GM12801 (cell line): ENCODE measurements around the gene CAMTA1.

Source experiments
- TF ChIP-seq, protein P1 (sequence below): IDR thresholded peaks from one replicate; pipeline ENCODE4 v1.5.1; 2011; ENCODE audit warnings: control low read depth; ENCODE audit not compliant: insufficient read length; ENCODE audit errors: extremely low read depth

CAMTA1 gene

DNA sequence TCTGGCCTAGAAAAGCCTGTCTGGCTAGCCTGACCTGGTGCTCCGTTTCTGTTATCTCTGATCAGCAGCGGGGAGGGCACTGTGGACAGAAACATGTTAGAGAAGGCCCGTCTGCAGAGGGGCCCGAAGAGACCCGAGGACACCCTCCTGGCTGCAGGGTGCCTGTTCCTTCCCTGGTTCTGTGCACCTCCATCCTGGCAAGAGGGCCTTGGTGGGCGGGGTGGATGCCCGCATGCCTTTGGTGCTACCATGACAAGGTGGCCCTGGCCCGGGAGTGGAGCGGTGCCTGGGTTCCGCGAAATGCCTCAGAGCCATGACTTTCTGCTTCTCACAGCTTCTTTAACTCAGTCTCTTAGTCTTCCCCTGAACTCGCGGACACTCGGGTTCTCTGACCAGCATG, 233.6 kb downstream of the CAMTA1 start:
- TF ChIP-seq, protein P1, sequence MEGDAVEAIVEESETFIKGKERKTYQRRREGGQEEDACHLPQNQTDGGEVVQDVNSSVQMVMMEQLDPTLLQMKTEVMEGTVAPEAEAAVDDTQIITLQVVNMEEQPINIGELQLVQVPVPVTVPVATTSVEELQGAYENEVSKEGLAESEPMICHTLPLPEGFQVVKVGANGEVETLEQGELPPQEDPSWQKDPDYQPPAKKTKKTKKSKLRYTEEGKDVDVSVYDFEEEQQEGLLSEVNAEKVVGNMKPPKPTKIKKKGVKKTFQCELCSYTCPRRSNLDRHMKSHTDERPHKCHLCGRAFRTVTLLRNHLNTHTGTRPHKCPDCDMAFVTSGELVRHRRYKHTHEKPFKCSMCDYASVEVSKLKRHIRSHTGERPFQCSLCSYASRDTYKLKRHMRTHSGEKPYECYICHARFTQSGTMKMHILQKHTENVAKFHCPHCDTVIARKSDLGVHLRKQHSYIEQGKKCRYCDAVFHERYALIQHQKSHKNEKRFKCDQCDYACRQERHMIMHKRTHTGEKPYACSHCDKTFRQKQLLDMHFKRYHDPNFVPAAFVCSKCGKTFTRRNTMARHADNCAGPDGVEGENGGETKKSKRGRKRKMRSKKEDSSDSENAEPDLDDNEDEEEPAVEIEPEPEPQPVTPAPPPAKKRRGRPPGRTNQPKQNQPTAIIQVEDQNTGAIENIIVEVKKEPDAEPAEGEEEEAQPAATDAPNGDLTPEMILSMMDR: no peak

DNA sequence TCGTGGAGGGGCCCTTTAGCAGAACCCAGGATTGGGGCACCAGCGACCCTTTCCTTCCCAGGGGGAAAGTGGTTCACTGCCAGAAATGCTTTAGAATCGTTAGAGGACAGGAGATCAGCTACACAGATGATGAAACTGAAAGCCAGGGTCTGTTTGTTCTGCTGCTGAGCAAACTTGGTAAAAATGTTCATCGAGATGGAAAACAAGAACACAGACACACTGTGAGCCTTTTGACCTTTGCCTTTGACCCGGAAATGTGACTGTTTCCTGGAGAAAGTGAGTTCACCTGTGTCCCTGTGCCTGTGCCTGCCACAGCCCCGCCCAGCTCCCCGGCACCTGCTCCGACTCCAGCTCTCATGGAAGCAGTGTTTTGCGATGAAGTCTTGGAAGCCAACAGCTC, 234.3 kb downstream of the CAMTA1 start:
- TF ChIP-seq, protein P1: no peak

DNA sequence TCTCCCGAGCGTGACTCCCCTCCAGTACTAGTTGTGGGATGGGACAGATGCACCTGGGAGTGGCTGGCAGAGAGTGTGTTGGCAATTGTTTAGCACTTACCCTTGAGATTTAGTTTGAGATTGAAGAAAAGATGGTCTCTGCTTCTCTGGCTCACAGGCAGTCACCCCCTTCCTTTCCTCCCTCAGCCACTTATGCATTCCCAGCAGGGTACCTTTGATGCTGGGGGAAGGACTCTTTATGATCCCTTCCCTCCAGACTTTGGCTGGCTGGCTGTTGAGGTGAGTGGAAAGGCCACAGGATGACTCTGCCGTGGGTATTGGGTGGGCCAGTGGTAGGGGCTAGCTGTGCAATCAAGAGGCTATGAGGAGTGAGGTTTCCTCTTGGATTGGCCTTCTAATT, 236.8 kb downstream of the CAMTA1 start:
- TF ChIP-seq, protein P1: no peak

DNA sequence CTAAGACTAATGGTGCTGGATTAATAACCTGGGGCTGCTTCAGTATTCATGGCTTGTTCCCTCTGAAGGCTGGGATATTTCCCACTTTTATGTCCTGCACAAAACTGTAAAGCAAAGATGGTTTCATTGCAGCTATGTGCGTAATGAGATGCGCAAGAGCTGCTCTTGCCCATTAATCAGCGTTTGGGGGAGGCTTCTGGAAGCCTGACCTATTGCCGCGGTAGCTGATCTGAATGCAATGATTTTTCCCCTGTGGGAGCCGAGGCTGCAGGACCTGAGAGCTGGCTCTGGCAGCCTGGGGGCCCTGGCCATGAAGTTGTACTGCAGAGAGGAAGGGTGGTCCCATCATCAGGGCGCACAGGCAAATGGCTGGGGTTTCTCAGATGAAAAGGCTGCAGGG, 239.8 kb downstream of the CAMTA1 start:
- TF ChIP-seq, protein P1: no peak

DNA sequence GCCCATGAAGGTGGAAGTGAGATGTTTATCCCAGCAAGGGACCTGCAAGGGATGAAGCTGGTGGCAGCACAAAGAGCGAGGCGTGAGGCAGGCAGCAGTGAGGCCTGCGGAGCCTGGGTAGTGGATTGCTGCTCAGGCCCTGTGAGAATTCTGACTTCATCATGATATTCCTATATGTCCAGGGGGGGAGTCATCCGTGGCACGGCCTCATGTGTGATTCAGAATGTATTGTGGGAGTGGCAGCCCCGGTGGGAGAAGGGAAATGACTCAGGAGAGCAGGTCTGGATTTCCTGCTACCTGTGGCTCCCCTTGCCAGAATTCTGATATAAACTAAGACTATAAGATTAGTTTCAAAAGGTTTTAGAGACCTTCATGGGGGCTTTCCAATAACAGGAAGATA, 240.9 kb downstream of the CAMTA1 start:
- TF ChIP-seq, protein P1: no peak

DNA sequence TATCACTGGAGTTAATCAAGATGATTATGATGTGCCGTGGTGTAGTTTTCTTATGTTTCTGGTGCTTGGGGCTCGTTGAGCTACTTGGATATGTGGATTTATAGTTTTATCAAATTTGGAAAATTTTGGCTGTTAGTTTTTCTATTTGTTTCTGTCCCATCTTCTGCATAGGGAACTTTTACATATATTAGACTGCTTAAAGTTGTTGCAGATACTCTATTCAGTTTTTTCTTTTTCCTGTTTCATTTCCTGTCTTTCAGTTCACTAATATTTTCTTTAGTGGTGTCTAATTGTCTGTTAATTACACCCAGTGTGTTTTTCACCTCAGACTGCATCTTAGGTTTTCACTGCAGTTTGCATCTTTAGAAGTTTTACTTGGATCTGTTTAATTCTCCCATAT, 247.7 kb downstream of the CAMTA1 start:
- TF ChIP-seq, protein P1: no peak

DNA sequence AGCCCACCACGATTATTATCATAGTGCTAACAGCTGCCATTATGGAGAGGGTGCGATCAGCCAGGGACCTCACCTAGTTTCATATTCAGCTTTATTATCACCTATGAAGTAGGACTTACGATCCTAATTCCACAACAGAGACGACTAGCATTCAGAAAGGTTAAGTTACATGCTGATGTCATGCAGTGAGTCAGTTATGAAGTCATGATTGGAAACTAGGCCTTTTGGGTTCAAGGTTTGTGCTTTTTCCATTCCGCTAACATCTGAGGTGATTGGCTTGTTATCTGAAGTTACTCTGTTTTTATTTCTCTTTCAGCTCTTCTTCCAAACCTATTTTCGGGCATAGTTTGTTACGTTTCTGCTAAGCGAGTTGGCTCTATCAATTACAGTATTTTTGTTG, 251.1 kb downstream of the CAMTA1 start:
- TF ChIP-seq, protein P1: no peak
